Neuronal stem cell (in vitro differentiated cells): Measurements from ENCODE around the gene NFS1.

ENCODE experiments used
- DNase-seq: peaks from one replicate; pipeline ENCODE4 v3.0.0-alpha.2; 2013; ENCODE audit warnings: low spot score
- H2AFZ ChIP-seq: one replicate; pipeline ENCODE4 v1.6.1; 2013; ENCODE audit warnings: mild to moderate bottlenecking, low read length, inconsistent platforms
- H2AK5ac ChIP-seq: 2 replicates; pipeline ENCODE4 v1.6.1; 2013; ENCODE audit warnings: low read depth, mild to moderate bottlenecking, inconsistent platforms, low read length, moderate library complexity, mixed read lengths
- H2BK120ac ChIP-seq: 2 replicates; pipeline ENCODE4 v1.6.1; 2013; ENCODE audit warnings: low read depth, mild to moderate bottlenecking, inconsistent platforms, low read length, moderate library complexity, mixed read lengths
- H2BK12ac ChIP-seq: one replicate; pipeline ENCODE4 v1.6.1; 2013; ENCODE audit warnings: low read length, inconsistent platforms
- H2BK15ac ChIP-seq: 2 replicates; pipeline ENCODE4 v1.6.1; 2013; ENCODE audit warnings: mild to moderate bottlenecking, low read length, inconsistent platforms, mixed read lengths
- H2BK5ac ChIP-seq: one replicate; pipeline ENCODE4 v1.6.1; 2013; ENCODE audit warnings: inconsistent platforms, mild to moderate bottlenecking, low read length, moderate library complexity
- H3K14ac ChIP-seq: one replicate; pipeline ENCODE4 v1.6.1; 2013; ENCODE audit warnings: low read length, inconsistent platforms
- H3K18ac ChIP-seq: 2 replicates; pipeline ENCODE4 v1.6.1; 2013; ENCODE audit warnings: low read length, inconsistent platforms
- H3K23ac ChIP-seq: 2 replicates; pipeline ENCODE4 v1.6.1; 2013; ENCODE audit warnings: low read depth, mild to moderate bottlenecking, mixed read lengths, low read length, inconsistent platforms; ENCODE audit not compliant: poor library complexity
- H3K27ac ChIP-seq: replicated peaks from 3 replicates; pipeline ENCODE4 v1.5.1; 2013; ENCODE audit warnings: low read length, inconsistent platforms
- H3K27me3 ChIP-seq, 3 experiments: 2 replicates each; pipeline ENCODE4 v1.6.1; 2013; ENCODE audit warnings: low read length in 3 of 3, mild to moderate bottlenecking in 2 of 3, inconsistent platforms in 1 of 3, low read depth in 1 of 3, mixed read lengths in 1 of 3, moderate library complexity in 1 of 3; ENCODE audit not compliant: control insufficient read depth in 3 of 3, insufficient read depth in 3 of 3
- H3K36me3 ChIP-seq, 2 donors: replicated peaks in 1 of 2; 2 replicates each; pipeline ENCODE4 v1.6.1; 2013; ENCODE audit warnings: low read length in 2 of 2; ENCODE audit not compliant: control insufficient read depth in 2 of 2, insufficient read depth in 2 of 2
- H3K4ac ChIP-seq: 2 replicates; pipeline ENCODE4 v1.6.1; 2013; ENCODE audit warnings: inconsistent platforms, mild to moderate bottlenecking, low read length, moderate library complexity
- H3K4me1 ChIP-seq, 2 donors: 1 replicate in 1 of 2; 2 replicates in 1 of 2; pipeline ENCODE4 v1.6.1; 2013; ENCODE audit warnings: low read length in 2 of 2, low read depth in 1 of 2; ENCODE audit not compliant: control insufficient read depth in 2 of 2, insufficient read depth in 1 of 2
- H3K4me2 ChIP-seq: one replicate; pipeline ENCODE4 v1.6.1; 2013; ENCODE audit warnings: mild to moderate bottlenecking, low read length, inconsistent platforms; ENCODE audit not compliant: insufficient read depth, poor library complexity, severe bottlenecking
- H3K4me3 ChIP-seq, 2 donors: 2 replicates each; pipeline ENCODE4 v1.5.1; 2013; ENCODE audit warnings: low read length in 2 of 2, mild to moderate bottlenecking in 2 of 2, inconsistent platforms in 1 of 2, moderate library complexity in 1 of 2
- H3K79me1 ChIP-seq: one replicate; pipeline ENCODE4 v1.6.1; 2013; ENCODE audit warnings: low read depth, mild to moderate bottlenecking, inconsistent platforms, low read length, moderate library complexity
- H3K9ac ChIP-seq: one replicate; pipeline ENCODE4 v1.6.1; 2013; ENCODE audit warnings: mild to moderate bottlenecking, low read depth, low read length, inconsistent platforms; ENCODE audit not compliant: poor library complexity
- H3K9me3 ChIP-seq, 2 donors: replicated peaks in 1 of 2; 2 replicates each; pipeline versions ENCODE3 to v1.6.1; 2013; ENCODE audit warnings: low read length in 2 of 2, mild to moderate bottlenecking in 2 of 2, inconsistent platforms in 1 of 2, low read depth in 1 of 2, mixed read lengths in 1 of 2, moderate library complexity in 1 of 2; ENCODE audit not compliant: control insufficient read depth in 2 of 2, insufficient read depth in 1 of 2
- H4K8ac ChIP-seq: one replicate; pipeline ENCODE4 v1.6.1; 2013; ENCODE audit warnings: low read depth, mild to moderate bottlenecking, inconsistent platforms, low read length, moderate library complexity
- H4K91ac ChIP-seq: one replicate; pipeline ENCODE4 v1.6.1; 2013; ENCODE audit warnings: low read length, low read depth, mild to moderate bottlenecking, inconsistent platforms; ENCODE audit not compliant: poor library complexity
- WGBS, 2 donors: extraction: QIAGEN DNeasy Blood & Tissue Kit; methylation state at CpG; one replicate each; pipeline ENCODE4 v1.1.7; 2013; ENCODE audit warnings: missing lambda C conversion rate in 2 of 2, mixed read lengths in 1 of 2; ENCODE audit not compliant: insufficient read length in 2 of 2, insufficient replicate concordance in 1 of 2; ENCODE audit errors: extremely low coverage in 2 of 2; 5-methylcytosine and 5-hydroxymethylcytosine counted together

NFS1 gene

DNA sequence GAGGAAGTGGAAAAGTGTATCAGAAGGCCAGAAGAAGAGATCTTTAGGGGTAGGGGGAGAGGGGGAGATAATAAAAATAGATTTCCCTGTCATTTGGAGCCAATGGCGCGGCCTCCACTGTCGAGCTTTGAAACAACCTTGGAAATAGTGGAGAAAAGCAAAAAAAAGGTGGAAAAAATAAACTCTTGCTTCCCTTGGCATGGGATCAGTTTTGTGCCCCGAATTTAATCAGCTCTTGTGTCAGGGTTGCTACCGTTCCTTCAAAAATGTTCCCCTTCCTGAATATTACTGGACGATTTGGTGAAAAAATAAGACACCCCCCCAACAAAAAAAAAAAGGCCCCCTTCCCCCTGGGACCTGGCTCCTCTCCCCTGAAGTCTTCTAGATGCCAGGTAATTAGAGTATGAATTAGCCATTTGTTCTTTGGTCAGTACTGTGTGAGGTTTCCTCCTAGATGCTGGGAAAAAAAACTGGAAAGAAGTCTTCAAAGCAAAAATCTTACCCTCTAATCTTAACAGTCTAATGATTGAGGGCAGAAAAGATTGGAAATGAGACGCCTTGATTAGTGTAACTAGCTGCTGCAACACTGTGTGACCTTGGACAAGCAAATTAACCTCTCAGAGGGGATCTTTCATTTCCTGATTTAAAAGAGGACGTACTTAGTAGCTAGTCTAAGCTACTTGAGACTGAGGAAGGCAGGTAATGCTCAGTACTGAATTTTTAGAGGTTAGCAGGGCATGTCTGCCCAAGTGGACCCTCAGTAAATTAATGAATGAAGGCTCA is 43.8 kb upstream of the NFS1 start:
- Histone ChIP-seq H3K4me1 (peaks cover 7 to 15% of the 10 kb centered on the region in 2 donors), H2AK5ac (no peak overlapping the region), H3K4ac (no peak overlapping the region), H3K9ac (no peak overlapping the region), H3K9me3 (peaks cover 0 to 7% of the 10 kb centered on the region in 2 donors), H3K4me2 (peak overlapping the region; percentile 49), H4K91ac (no peak overlapping the region), H3K79me1 (peaks cover 3% of the 10 kb centered on the region), H3K18ac (no peak overlapping the region), H3K4me3 (peak overlapping the region; percentile 64 to 82), H3K27ac (peak overlapping the region; percentile 43), H4K8ac (no peak overlapping the region), H3K23ac (no peak overlapping the region), H2AFZ (peak overlapping the region; percentile 65), H2BK5ac (no peak overlapping the region), H2BK120ac (no peak overlapping the region), H3K27me3 (no peaks in the 10 kb centered on the region), H2BK12ac (no peak overlapping the region), H3K36me3 (peaks cover 12 to 30% of the 10 kb centered on the region in 2 donors), H2BK15ac (no peak overlapping the region), H3K14ac (no peak overlapping the region)
- WGBS, 2 donors: no CpG with 5 or more reads among the region's 8 CpGs
- DNase-seq: no peak

DNA sequence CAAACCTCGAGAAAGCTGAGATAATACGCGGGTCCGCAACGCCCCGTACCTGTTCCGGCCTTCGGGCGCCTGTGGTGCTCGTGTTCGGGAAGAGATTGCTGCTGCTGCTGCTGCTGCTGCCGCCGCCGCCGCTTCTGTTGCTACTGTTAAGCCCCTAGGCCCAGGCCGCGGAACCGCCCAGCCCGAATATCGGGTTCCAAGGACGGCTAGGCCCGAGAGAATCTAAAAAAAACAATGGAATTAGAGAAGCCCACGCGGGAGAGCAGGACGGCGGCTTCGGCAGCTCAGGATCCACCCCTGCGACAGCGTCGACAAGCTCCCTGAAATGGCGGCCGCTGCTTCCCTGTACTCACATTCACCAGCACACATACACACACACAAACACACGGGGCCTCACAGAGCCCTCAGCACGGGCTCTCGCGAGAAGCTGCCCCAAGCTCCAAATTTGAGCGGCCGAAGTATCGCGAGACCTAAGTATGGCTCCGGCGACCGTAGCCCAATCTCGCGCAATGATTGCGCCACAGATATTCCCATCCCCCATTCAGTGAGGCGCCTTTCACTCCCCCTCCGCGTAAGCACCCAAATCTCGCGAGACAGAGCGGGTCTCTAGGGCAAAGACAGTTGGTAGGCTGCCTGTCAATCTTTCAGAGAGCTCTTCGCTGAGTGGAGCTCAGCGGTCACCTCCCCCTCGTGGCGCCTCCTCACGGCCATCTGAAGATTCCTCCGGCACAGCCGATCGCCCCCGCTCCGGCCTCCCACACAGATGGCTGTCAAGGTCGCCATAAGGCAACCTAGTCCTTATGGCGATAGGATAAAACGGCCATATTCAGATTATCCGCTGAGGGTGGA is 43.0 kb upstream of the NFS1 start, which contains the start of gene RBM39:
TSS of gene RBM39 (minus strand) at position 369 of the 849 bp plus-strand sequence. CDS start 1,386 bp downstream, outside the sequence.
- H3K9me3 ChIP-seq: peaks cover 0 to 7% of the 10 kb centered on the region in 2 donors
- peak within 1 kb of the TSS; percentile 100 for H2BK5ac ChIP-seq
- peak within 1 kb of the TSS; percentile 100 for H4K91ac ChIP-seq
- H3K4me1 ChIP-seq: peaks cover 7 to 15% of the 10 kb centered on the region in 2 donors
- H2AFZ ChIP-seq: peak within 1 kb of the TSS; percentile 69
- H3K36me3 ChIP-seq: peaks cover 16 to 38% of the 10 kb centered on the region in 2 donors
- H3K18ac ChIP-seq: peak within 1 kb of the TSS; percentile 100
- H3K14ac ChIP-seq: peak within 1 kb of the TSS; percentile 89
- no peak within 1 kb of the TSS for H2BK12ac ChIP-seq
- peak within 1 kb of the TSS; percentile 100 for H2AK5ac ChIP-seq
- peak within 1 kb of the TSS; percentile 99 for H2BK15ac ChIP-seq
- peak within 1 kb of the TSS; percentile 87 for H2BK120ac ChIP-seq
- no peaks in the 10 kb centered on the region for H3K27me3 ChIP-seq
- H3K4me3 ChIP-seq: peak within 1 kb of the TSS; percentile 64 to 91
- peak within 1 kb of the TSS; percentile 49 for H3K4me2 ChIP-seq
- peak within 1 kb of the TSS; percentile 95 for H3K9ac ChIP-seq
- peaks cover 4% of the 10 kb centered on the region for H3K79me1 ChIP-seq
- H4K8ac ChIP-seq: peak within 1 kb of the TSS; percentile 17
- WGBS, 2 donors: no CpG with 5 or more reads among the region's 66 CpGs
- H3K23ac ChIP-seq: peak within 1 kb of the TSS; percentile 100
- peak within 1 kb of the TSS; percentile 89 for H3K27ac ChIP-seq
- DNase-seq: peak; percentile 100
- peak within 1 kb of the TSS; percentile 98 for H3K4ac ChIP-seq

GRCh38 chr20:35739294-35740163 is 40.4 kb upstream of the NFS1 start:
- Histone ChIP-seq H3K27me3 (no peaks in the 10 kb centered on the region), H3K4me2 (no peak overlapping the region), H2BK5ac (no peak overlapping the region), H3K18ac (no peak overlapping the region), H3K4me3 (peak overlapping the region in 1 of 2 donors; percentile 64), H4K8ac (no peak overlapping the region), H3K9me3 (peaks cover 0 to 7% of the 10 kb centered on the region in 2 donors), H3K36me3 (peaks cover 23 to 64% of the 10 kb centered on the region in 2 donors), H3K14ac (no peak overlapping the region), H2AK5ac (no peak overlapping the region), H2BK15ac (no peak overlapping the region), H3K9ac (no peak overlapping the region), H2AFZ (no peak overlapping the region), H4K91ac (no peak overlapping the region), H3K4ac (no peak overlapping the region), H3K27ac (no peak overlapping the region), H3K79me1 (peaks cover 4% of the 10 kb centered on the region), H3K23ac (no peak overlapping the region), H3K4me1 (peaks cover 7 to 15% of the 10 kb centered on the region in 2 donors), H2BK120ac (no peak overlapping the region), H2BK12ac (no peak overlapping the region)
- DNase-seq: no peak
- WGBS, 2 donors: no CpG with 5 or more reads among the region's 7 CpGs
